B cell (primary cell): ENCODE results near the gene BDKRB1. TPM values are rescaled to one million over a fixed set of nuclear protein-coding genes. Genes with fewer than 3 reads are reported as not detected.

Experiments used
- ATAC-seq: fragments of 200-7000 bp; cut with Tn5 transposase; one replicate; pipeline ENCODE4 v1.10.0; 2021; ENCODE audit warnings: low read depth, mild to moderate bottlenecking, moderate number of reproducible peaks, moderate library complexity
- CTCF ChIA-PET: fragments of 350-600 bp; sonication (Branson Sonifier 250); formaldehyde crosslinking; loops from one replicate; lab custom pipeline; 2021; ENCODE audit warnings: antibody characterized with exemption, inconsistent platforms; lab: Charles Lee
- POLR2A ChIA-PET: fragments of 350-600 bp; sonication (Branson Sonifier 250); formaldehyde crosslinking; loops from one replicate; lab custom pipeline; 2021; ENCODE audit warnings: antibody characterized with exemption; lab: Charles Lee
- DNase-seq: peaks from one replicate; pipeline ENCODE4 v3.0.0; 2013
- H2AFZ ChIP-seq: 2 replicates; pipeline ENCODE4 v1.6.1; 2012; ENCODE audit warnings: mild to moderate bottlenecking, low read depth, low read length; ENCODE audit not compliant: insufficient read depth, poor library complexity, severe bottlenecking
- H3K27ac ChIP-seq, 2 donors: 1 replicate in 1 of 2; 2 replicates in 1 of 2; pipeline ENCODE4 v1.5.1; 2012 to 2013; ENCODE audit warnings: low read length in 2 of 2, mild to moderate bottlenecking in 2 of 2, moderate library complexity in 1 of 2
- H3K27me3 ChIP-seq, 4 experiments: fragments of 200-600 bp in 1 of 4; sonication (generic) in 1 of 4; replicated peaks in 1 of 4; 1 replicate in 2 of 4; 2 replicates in 2 of 4; pipeline versions ENCODE4 v1.6.1 to v1.7.0; 2013 to 2016; ENCODE audit warnings: low read length in 3 of 4, mild to moderate bottlenecking in 2 of 4, mixed read lengths in 1 of 4, moderate library complexity in 1 of 4; ENCODE audit not compliant: insufficient read depth in 4 of 4, control insufficient read depth in 3 of 4; ENCODE audit errors: control extremely low read depth in 1 of 4
- H3K36me3 ChIP-seq, 2 experiments: replicated peaks in 1 of 2; 1 replicate in 1 of 2; 2 replicates in 1 of 2; pipeline versions ENCODE4 v1.6.1 to v1.7.1; 2013; ENCODE audit warnings: low read length in 1 of 2; ENCODE audit not compliant: insufficient read depth in 2 of 2, control insufficient read depth in 1 of 2; ENCODE audit errors: control extremely low read depth in 1 of 2, extremely low read depth in 1 of 2
- H3K4me1 ChIP-seq, 2 donors: fragments of 200-600 bp in 1 of 2; sonication (generic) in 1 of 2; 1 replicate in 1 of 2; 2 replicates in 1 of 2; pipeline versions ENCODE4 v1.5.1 to v1.6.1; 2013 to 2017; ENCODE audit warnings: low read length in 2 of 2; ENCODE audit not compliant: control insufficient read depth in 2 of 2, insufficient read depth in 2 of 2
- H3K4me2 ChIP-seq: replicated peaks from 2 replicates; pipeline ENCODE3; 2012; ENCODE audit warnings: mild to moderate bottlenecking, low read depth, low read length; ENCODE audit not compliant: poor library complexity, severe bottlenecking
- H3K4me3 ChIP-seq, 5 experiments: fragments of 200-600 bp in 1 of 5; sonication (generic) in 1 of 5; 1 replicate in 3 of 5; 2 replicates in 2 of 5; pipeline versions ENCODE4 v1.5.1 to v1.7.0; 2011 to 2016; ENCODE audit warnings: low read length in 4 of 5, mild to moderate bottlenecking in 4 of 5, low read depth in 2 of 5, control low read depth in 1 of 5, moderate library complexity in 1 of 5; ENCODE audit not compliant: insufficient read depth in 1 of 5; ENCODE audit errors: control extremely low read depth in 1 of 5, extremely low read depth in 1 of 5
- H3K79me2 ChIP-seq: fragments of 200-600 bp; sonication (generic); one replicate; pipeline ENCODE4 v1.6.0; 2016; ENCODE audit warnings: low read length; ENCODE audit not compliant: control insufficient read depth, insufficient read depth
- H3K9ac ChIP-seq: fragments of 200-600 bp; sonication (generic); 2 replicates; pipeline ENCODE4 v1.6.1; 2017; ENCODE audit warnings: mild to moderate bottlenecking, low read length, moderate library complexity
- H3K9me3 ChIP-seq, 3 donors: one replicate each; pipeline versions ENCODE4 v1.6.1 to v1.7.1; 2013; ENCODE audit warnings: low read length in 2 of 3; ENCODE audit not compliant: control insufficient read depth in 2 of 3, insufficient read depth in 1 of 3; ENCODE audit errors: control extremely low read depth in 1 of 3
- H4K20me1 ChIP-seq: 2 replicates; pipeline ENCODE4 v1.6.0; 2012; ENCODE audit warnings: mild to moderate bottlenecking, low read length; ENCODE audit not compliant: insufficient read depth, control insufficient read depth, poor library complexity, severe bottlenecking
- H3K27ac Mint-ChIP-seq: one replicate; pipeline ENCODE4 v1.8.0; 2021; ENCODE audit warnings: mixed read lengths
- H3K27me3 Mint-ChIP-seq: one replicate; pipeline ENCODE4 v1.8.0; 2021; ENCODE audit warnings: mixed read lengths
- H3K4me1 Mint-ChIP-seq: one replicate; pipeline ENCODE4 v1.8.0; 2021; ENCODE audit warnings: mixed read lengths
- H3K4me3 Mint-ChIP-seq: one replicate; pipeline ENCODE4 v1.8.0; 2021; ENCODE audit warnings: mixed read lengths
- H3K9me3 Mint-ChIP-seq: one replicate; pipeline ENCODE4 v1.8.0; 2022; ENCODE audit warnings: mixed read lengths; ENCODE audit not compliant: insufficient read depth
- CTCF ChIP-seq: fragments of 200-600 bp; IDR thresholded peaks from one replicate; pipeline ENCODE4 v1.8.0; 2022; ENCODE audit warnings: antibody characterized with exemption, mild to moderate bottlenecking
- EZH2 ChIP-seq: IDR thresholded peaks from 2 replicates; pipeline ENCODE4 v1.6.1; 2012; ENCODE audit warnings: borderline replicate concordance, low read depth, mild to moderate bottlenecking, moderate library complexity, low read length; ENCODE audit not compliant: insufficient read depth, poor library complexity, severe bottlenecking
- WGBS: methylation state at CpG from one replicate; pipeline ENCODE4 v1.1.5; 2013; ENCODE audit warnings: missing lambda C conversion rate; ENCODE audit not compliant: insufficient coverage; 5-methylcytosine and 5-hydroxymethylcytosine counted together
- intact Hi-C: fragments of 100-400 bp; cut with micrococcal nuclease; formaldehyde crosslinking; loops from one replicate; pipeline ENCODE4 v1.10.0; 2022
- polyA plus RNA-seq: library from polyadenylated mRNA; depleted of rRNA; stranded (reverse); fragments of >200 nt; gene quantifications from 2 replicates; pipeline ENCODE4 v1.2.3, GENCODE V29; 2012
- total RNA-seq, 2 donors: library from RNA; stranded (reverse); fragments of 120-200 nt in 1 of 2; gene quantifications; 1 replicate in 1 of 2; 2 replicates in 1 of 2; pipeline versions ENCODE4 v1.2.3 to v1.2.4, GENCODE V29; 2013 to 2022

BDKRB1 gene
- total and polyA plus RNA-seq, 2 donors (not counting 1 experiment from before 2014, with no cell fraction given): not detected

DNA sequence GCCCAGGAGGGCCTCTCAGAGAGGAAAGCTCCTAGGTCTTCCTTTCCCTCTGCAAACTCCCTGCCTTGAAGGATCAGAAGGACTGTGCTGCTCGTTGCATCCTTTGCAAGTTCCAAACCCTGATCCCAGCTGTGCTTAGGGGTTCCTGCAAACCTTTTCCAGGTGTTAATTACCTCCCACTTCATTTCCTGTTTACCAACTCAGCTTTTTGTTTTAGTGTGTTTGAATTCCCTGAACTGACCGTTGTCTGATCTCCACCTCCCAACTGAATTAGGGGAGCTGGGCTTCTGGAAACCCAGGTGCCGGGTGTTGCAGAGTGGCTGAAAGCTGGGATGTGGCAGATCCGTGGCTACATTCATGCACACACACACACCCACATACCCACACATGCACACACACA is 20.6 kb upstream of the BDKRB1 start:
- POLR2A ChIA-PET: no interaction called here
- no peak overlapping the region for H3K27ac ChIP-seq
- Mint-ChIP-seq H3K4me3 (no peak overlapping the region), H3K9me3 (no peaks in the 10 kb centered on the region), H3K4me1 (no peaks in the 10 kb centered on the region), H3K27ac (no peak overlapping the region), H3K27me3 (peaks cover 6% of the 10 kb centered on the region)
- CTCF ChIA-PET: no interaction called here
- no peak for DNase-seq
- no peaks in the 10 kb centered on the region for H3K27me3 ChIP-seq
- H3K4me3 ChIP-seq: no peak overlapping the region
- no peaks in the 10 kb centered on the region for H3K4me1 ChIP-seq
- intact Hi-C loops: no loop called here
- H3K79me2 ChIP-seq: no peaks in the 10 kb centered on the region
- no peak for ATAC-seq
- no peak overlapping the region for H2AFZ ChIP-seq
- no peak overlapping the region for H3K9ac ChIP-seq
- no peaks in the 10 kb centered on the region for H4K20me1 ChIP-seq
- no peaks in the 10 kb centered on the region for H3K36me3 ChIP-seq
- H3K4me2 ChIP-seq: no peak overlapping the region
- WGBS: 40% methylated on average over 2 of the region's 4 CpGs
- TF ChIP-seq EZH2 (no peak), CTCF (no peak)
- no peaks in the 10 kb centered on the region for H3K9me3 ChIP-seq

DNA sequence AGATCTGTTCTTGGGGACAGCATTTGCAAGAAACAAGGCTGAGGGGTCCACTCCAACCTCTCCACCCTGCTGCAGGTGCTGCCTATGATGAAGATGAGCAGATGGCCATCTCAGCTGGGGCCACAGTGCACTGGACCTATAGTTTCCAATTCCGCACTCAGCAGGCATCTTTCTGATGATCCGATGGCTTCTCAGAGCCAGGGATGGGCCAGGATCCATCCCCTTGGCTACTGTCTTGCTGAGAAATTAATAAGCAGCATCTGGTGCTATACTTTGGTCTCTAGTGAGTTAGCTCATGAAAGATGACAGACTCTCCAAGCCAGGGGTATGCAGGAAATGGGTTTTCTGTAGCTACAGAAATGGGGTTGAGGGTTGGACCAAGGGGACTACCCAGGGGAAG is 18.4 kb upstream of the BDKRB1 start:
- H3K9me3 Mint-ChIP-seq: no peaks in the 10 kb centered on the region
- no peak overlapping the region for H3K27ac Mint-ChIP-seq
- peaks cover 6% of the 10 kb centered on the region for H3K27me3 Mint-ChIP-seq
- ChIA-PET CTCF (no interaction called here), POLR2A (no interaction called here)
- no peaks in the 10 kb centered on the region for H3K4me1 Mint-ChIP-seq
- no peak overlapping the region for H3K27ac ChIP-seq
- TF ChIP-seq EZH2: no peak
- TF ChIP-seq CTCF: no peak
- H3K27me3 ChIP-seq: no peaks in the 10 kb centered on the region
- no peak overlapping the region for H3K4me3 Mint-ChIP-seq
- no peaks in the 10 kb centered on the region for H3K36me3 ChIP-seq
- H3K4me3 ChIP-seq: no peak overlapping the region
- no peak overlapping the region for H3K9ac ChIP-seq
- no peaks in the 10 kb centered on the region for H3K79me2 ChIP-seq
- 96% methylated on average over 2 of the region's 2 CpGs for WGBS
- H2AFZ ChIP-seq: no peak overlapping the region
- DNase-seq (no peak), ATAC-seq (no peak)
- H3K9me3 ChIP-seq: peaks cover 0 to 7% (median 0%) of the 10 kb centered on the region in 3 donors
- H3K4me1 ChIP-seq: no peaks in the 10 kb centered on the region
- intact Hi-C loops: no loop called here
- H4K20me1 ChIP-seq: no peaks in the 10 kb centered on the region
- H3K4me2 ChIP-seq: no peak overlapping the region
